OCI-LY7 (cell line): Measurements from ENCODE around the gene LRG1. TPM values are rescaled to one million over a fixed set of nuclear protein-coding genes. Genes with fewer than 3 reads are reported as not detected.

ENCODE experiments used
- BruUV-seq: library from RNA; stranded (reverse); fragments of 400-500 nt; replicated peaks from 2 replicates; lab custom pipeline; 2021; lab: Mats Ljungman, UMichigan
- CTCF ChIA-PET: fragments of 300-600 bp; sonication (Branson Sonifier 250); formaldehyde crosslinking; loops from one replicate; lab custom pipeline; 2022; ENCODE audit warnings: antibody characterized with exemption; ENCODE audit not compliant: unreplicated experiment; lab: Charles Lee
- POLR2A ChIA-PET: fragments of 300-600 bp; sonication (Branson Sonifier 250); formaldehyde crosslinking; loops from one replicate; lab custom pipeline; 2022; ENCODE audit warnings: antibody characterized with exemption; lab: Charles Lee
- DNase-seq: peaks from one replicate; pipeline ENCODE4 v3.0.0-alpha.2; 2015; ENCODE audit warnings: low spot score
- H2AFZ ChIP-seq: fragments of 200-600 bp; sonication (generic), shearing (Covaris generic); 2 replicates; pipeline ENCODE4 v1.6.1; 2014; ENCODE audit warnings: mild to moderate bottlenecking, antibody characterized with exemption, low read length, moderate library complexity
- H3K27ac ChIP-seq: fragments of 200-600 bp; sonication (generic); 2 replicates; pipeline ENCODE4 v1.5.1; 2014; ENCODE audit warnings: mixed run types, low read depth, mild to moderate bottlenecking, moderate library complexity, low read length, inconsistent platforms; ENCODE audit not compliant: poor library complexity, severe bottlenecking
- H3K36me3 ChIP-seq: fragments of 200-600 bp; sonication (generic); 2 replicates; pipeline ENCODE4 v1.6.1; 2014; ENCODE audit warnings: mild to moderate bottlenecking, antibody characterized with exemption, low read length, moderate library complexity, mixed read lengths; ENCODE audit not compliant: insufficient read depth
- H3K4me1 ChIP-seq: fragments of 200-600 bp; sonication (generic); 2 replicates; pipeline ENCODE4 v1.5.1; 2014; ENCODE audit warnings: mild to moderate bottlenecking, low read length; ENCODE audit not compliant: insufficient read depth, poor library complexity, severe bottlenecking
- H3K4me2 ChIP-seq: fragments of 200-600 bp; sonication (generic); 2 replicates; pipeline ENCODE4 v1.6.1; 2014; ENCODE audit warnings: mild to moderate bottlenecking, low read length
- H3K4me3 ChIP-seq: fragments of 200-600 bp; sonication (generic); 2 replicates; pipeline ENCODE4 v1.5.1; 2014; ENCODE audit warnings: mild to moderate bottlenecking, low read depth, low read length; ENCODE audit not compliant: poor library complexity, severe bottlenecking
- H3K79me2 ChIP-seq: fragments of 200-600 bp; sonication (generic); 2 replicates; pipeline ENCODE4 v1.6.1; 2016; ENCODE audit warnings: low read depth, mild to moderate bottlenecking, low read length, moderate library complexity, mixed read lengths; ENCODE audit not compliant: insufficient read depth
- H3K9me2 ChIP-seq: fragments of 200-600 bp; sonication (generic); 2 replicates; pipeline ENCODE4 v1.6.1; 2016; ENCODE audit warnings: mild to moderate bottlenecking, low read length, mixed read lengths; ENCODE audit not compliant: insufficient read depth
- H3K9me3 ChIP-seq: fragments of 200-600 bp; sonication (generic); 2 replicates; pipeline ENCODE4 v1.6.1; 2014; ENCODE audit warnings: mild to moderate bottlenecking, mixed run types, low read length, mixed read lengths
- H4K20me1 ChIP-seq: fragments of 200-600 bp; sonication (generic); 2 replicates; pipeline ENCODE4 v1.6.1; 2014; ENCODE audit warnings: mild to moderate bottlenecking, antibody characterized with exemption, low read length, moderate library complexity, mixed read lengths; ENCODE audit not compliant: insufficient read depth
- EZH2phosphoT487 ChIP-seq: fragments of 200-600 bp; sonication (generic); IDR thresholded peaks from 2 replicates; pipeline ENCODE4 v1.6.1; 2018; ENCODE audit warnings: low read depth, borderline replicate concordance, mild to moderate bottlenecking, mixed run types, antibody characterized with exemption, low read length, moderate library complexity, mixed read lengths
- intact Hi-C: fragments of 100-400 bp; cut with micrococcal nuclease; formaldehyde crosslinking; loops from one replicate; pipeline ENCODE4 v1.10.0; 2022; ENCODE audit not compliant: unreplicated experiment
- total RNA-seq, 2 experiments: library from RNA; depleted of rRNA in 1 of 2; stranded (reverse); fragments of >200 nt in 1 of 2; shearing (Covaris generic) in 1 of 2; gene quantifications; 2 replicates each; pipeline ENCODE4 v1.2.3, GENCODE V29; 2014 to 2022
- TF ChIP-seq, protein P1 (sequence below): fragments of 200-600 bp; sonication (generic); conservative IDR thresholded peaks from 2 replicates; pipeline ENCODE4 v1.5.1; 2014; ENCODE audit warnings: mild to moderate bottlenecking, antibody characterized with exemption, low read length, moderate library complexity, mixed read lengths

LRG1 gene
- total RNA-seq, 2 experiments from 2014 or later: 1.6 to 1.9 TPM

DNA sequence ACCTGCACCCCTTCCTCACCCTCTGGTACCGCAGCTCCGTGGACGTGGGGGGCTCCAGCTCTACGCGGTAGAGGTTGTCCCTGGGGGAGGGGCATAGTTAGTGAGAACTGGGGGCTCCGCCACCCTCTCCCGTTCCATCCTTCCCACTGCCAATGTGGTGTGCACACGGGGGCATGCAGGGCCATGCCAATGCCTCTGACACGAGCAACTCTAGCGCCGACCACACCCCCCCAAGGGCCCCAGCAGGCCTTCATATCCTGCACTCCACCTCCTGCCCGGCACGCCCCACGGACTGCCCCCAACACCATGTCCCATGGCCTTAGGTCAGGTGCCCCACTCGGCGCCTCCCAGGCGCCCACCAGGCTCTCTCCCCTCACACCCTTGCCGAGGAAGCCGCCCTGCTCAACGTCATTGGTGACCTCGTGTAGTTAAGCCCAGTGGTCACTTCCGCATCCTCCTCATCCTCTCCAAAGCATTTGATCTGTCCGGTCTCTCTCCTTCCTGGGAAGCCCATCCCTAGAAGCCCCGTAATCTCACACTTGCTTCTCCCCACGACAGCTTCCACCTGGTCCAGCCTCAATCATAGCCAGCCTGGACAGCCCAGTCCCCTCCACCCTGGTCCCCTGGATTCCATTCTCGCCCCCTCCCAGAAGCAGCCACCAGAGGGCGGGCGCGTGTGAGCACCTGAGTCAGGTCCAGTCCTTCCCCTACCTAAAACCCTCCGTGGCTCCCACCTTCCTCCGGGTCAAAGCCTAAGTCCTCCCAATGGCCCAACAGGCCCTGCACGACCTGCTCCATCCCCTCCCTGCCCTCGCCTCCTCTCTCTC is 17.5 kb upstream of the LRG1 start:
- H3K27ac ChIP-seq: no peak overlapping the region
- ChIA-PET CTCF (no interaction called here), POLR2A (no interaction called here)
- no peaks in the 10 kb centered on the region for H3K4me1 ChIP-seq
- TF ChIP-seq EZH2phosphoT487: no peak
- TF ChIP-seq, protein P1, sequence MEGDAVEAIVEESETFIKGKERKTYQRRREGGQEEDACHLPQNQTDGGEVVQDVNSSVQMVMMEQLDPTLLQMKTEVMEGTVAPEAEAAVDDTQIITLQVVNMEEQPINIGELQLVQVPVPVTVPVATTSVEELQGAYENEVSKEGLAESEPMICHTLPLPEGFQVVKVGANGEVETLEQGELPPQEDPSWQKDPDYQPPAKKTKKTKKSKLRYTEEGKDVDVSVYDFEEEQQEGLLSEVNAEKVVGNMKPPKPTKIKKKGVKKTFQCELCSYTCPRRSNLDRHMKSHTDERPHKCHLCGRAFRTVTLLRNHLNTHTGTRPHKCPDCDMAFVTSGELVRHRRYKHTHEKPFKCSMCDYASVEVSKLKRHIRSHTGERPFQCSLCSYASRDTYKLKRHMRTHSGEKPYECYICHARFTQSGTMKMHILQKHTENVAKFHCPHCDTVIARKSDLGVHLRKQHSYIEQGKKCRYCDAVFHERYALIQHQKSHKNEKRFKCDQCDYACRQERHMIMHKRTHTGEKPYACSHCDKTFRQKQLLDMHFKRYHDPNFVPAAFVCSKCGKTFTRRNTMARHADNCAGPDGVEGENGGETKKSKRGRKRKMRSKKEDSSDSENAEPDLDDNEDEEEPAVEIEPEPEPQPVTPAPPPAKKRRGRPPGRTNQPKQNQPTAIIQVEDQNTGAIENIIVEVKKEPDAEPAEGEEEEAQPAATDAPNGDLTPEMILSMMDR: peak; percentile 44; the same call in 1 of the 2 replicates
- H3K4me3 ChIP-seq: no peak overlapping the region
- H3K79me2 ChIP-seq: no peaks in the 10 kb centered on the region
- H3K36me3 ChIP-seq: no peaks in the 10 kb centered on the region
- no peaks in the 10 kb centered on the region for H3K9me3 ChIP-seq
- no peak overlapping the region for H3K4me2 ChIP-seq
- intact Hi-C loops: no loop called here
- no peaks in the 10 kb centered on the region for H3K9me2 ChIP-seq
- DNase-seq: peak; percentile 16
- no TSS peak for BruUV-seq
- H2AFZ ChIP-seq: no peak overlapping the region
- no peaks in the 10 kb centered on the region for H4K20me1 ChIP-seq

DNA sequence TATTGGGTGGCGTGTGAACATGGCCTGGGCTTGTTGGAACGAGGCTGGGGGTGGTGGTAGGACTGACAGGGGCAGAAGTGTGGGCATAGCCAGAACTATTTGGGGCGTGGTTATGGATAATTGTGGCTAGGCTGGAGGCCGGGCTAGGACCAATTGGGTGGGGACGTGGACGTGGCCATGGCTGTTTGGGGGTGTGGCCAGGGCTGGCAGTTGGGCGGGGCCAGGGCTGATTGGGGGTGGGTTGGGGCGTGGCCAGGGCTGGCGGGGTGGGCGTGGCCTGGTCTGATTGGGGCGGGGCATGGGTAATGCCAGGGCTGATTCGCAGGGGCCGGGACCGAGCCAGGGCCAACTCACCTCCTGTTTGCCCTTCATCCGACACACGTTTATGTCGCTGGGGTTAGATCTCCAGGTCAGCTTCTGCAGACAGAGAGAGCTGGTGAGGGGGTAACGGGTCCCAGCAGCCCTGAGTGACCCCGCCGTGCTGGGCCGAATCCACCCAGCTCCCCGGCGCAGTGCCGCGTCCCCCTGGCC is 16.8 kb upstream of the LRG1 start:
- H3K9me2 ChIP-seq: no peaks in the 10 kb centered on the region
- H3K4me3 ChIP-seq: no peak overlapping the region
- intact Hi-C loops: no loop called here
- no peaks in the 10 kb centered on the region for H3K79me2 ChIP-seq
- ChIA-PET CTCF (no interaction called here), POLR2A (no interaction called here)
- TF ChIP-seq, protein P1: no peak
- TF ChIP-seq EZH2phosphoT487: no peak
- BruUV-seq: no TSS peak
- H2AFZ ChIP-seq: no peak overlapping the region
- no peaks in the 10 kb centered on the region for H3K9me3 ChIP-seq
- H3K4me2 ChIP-seq: no peak overlapping the region
- H3K4me1 ChIP-seq: no peaks in the 10 kb centered on the region
- no peaks in the 10 kb centered on the region for H3K36me3 ChIP-seq
- no peaks in the 10 kb centered on the region for H4K20me1 ChIP-seq
- no peak overlapping the region for H3K27ac ChIP-seq
- DNase-seq: peak; percentile 51
